Mesenchymal stem cell (in vitro differentiated cells and primary cell): ENCODE measurements around the gene COL24A1.

Source experiments
- DNase-seq: peaks from one replicate; pipeline ENCODE4 v3.0.0-alpha.2; 2013
- H2AFZ ChIP-seq: one replicate; pipeline ENCODE4 v1.6.1; 2013; ENCODE audit warnings: low read depth, mild to moderate bottlenecking, control low read depth, inconsistent platforms, low read length, moderate library complexity
- H2AK5ac ChIP-seq: 2 replicates; pipeline ENCODE4 v1.6.1; 2013; ENCODE audit warnings: low read length, moderate library complexity, mild to moderate bottlenecking, inconsistent platforms; ENCODE audit not compliant: severe bottlenecking
- H2BK120ac ChIP-seq: one replicate; pipeline ENCODE4 v1.6.1; 2013; ENCODE audit warnings: low read depth, mild to moderate bottlenecking, inconsistent platforms, low read length, moderate library complexity
- H2BK12ac ChIP-seq, 2 experiments: one replicate each; pipeline ENCODE4 v1.6.1; 2013; ENCODE audit warnings: inconsistent platforms in 2 of 2, low read length in 2 of 2, mild to moderate bottlenecking in 2 of 2, moderate library complexity in 2 of 2, control low read depth in 1 of 2
- H2BK15ac ChIP-seq: one replicate; pipeline ENCODE4 v1.6.1; 2013; ENCODE audit warnings: mild to moderate bottlenecking, low read depth, inconsistent platforms; ENCODE audit not compliant: poor library complexity, severe bottlenecking
- H2BK5ac ChIP-seq: 2 replicates; pipeline ENCODE4 v1.6.1; 2013; ENCODE audit warnings: low read depth, mild to moderate bottlenecking, low read length, control low read depth, inconsistent platforms; ENCODE audit not compliant: poor library complexity, severe bottlenecking
- H3K14ac ChIP-seq, 2 experiments: one replicate each; pipeline ENCODE4 v1.6.1; 2013; ENCODE audit warnings: inconsistent platforms in 2 of 2, low read length in 2 of 2, control low read depth in 1 of 2, mild to moderate bottlenecking in 1 of 2, moderate library complexity in 1 of 2
- H3K18ac ChIP-seq, 2 experiments: one replicate each; pipeline ENCODE4 v1.6.1; 2013; ENCODE audit warnings: inconsistent platforms in 2 of 2, low read length in 2 of 2, control low read depth in 1 of 2, low read depth in 1 of 2, mild to moderate bottlenecking in 1 of 2
- H3K23ac ChIP-seq, 2 experiments: one replicate each; pipeline ENCODE4 v1.6.1; 2013; ENCODE audit warnings: inconsistent platforms in 2 of 2, low read length in 2 of 2, mild to moderate bottlenecking in 2 of 2, moderate library complexity in 2 of 2, control low read depth in 1 of 2
- H3K27ac ChIP-seq: 2 replicates; pipeline ENCODE4 v1.5.1; 2013; ENCODE audit warnings: mild to moderate bottlenecking, moderate library complexity, low read length, control low read depth, inconsistent platforms; ENCODE audit not compliant: poor library complexity, severe bottlenecking
- H3K27me3 ChIP-seq, 2 experiments: 2 replicates each; pipeline versions ENCODE4 v1.6.1 to v1.7.0; 2013; ENCODE audit warnings: low read length in 2 of 2, mild to moderate bottlenecking in 2 of 2, moderate library complexity in 2 of 2, control low read depth in 1 of 2, inconsistent platforms in 1 of 2; ENCODE audit not compliant: control insufficient read depth in 1 of 2, insufficient read depth in 1 of 2
- H3K36me3 ChIP-seq, 2 experiments: 2 replicates each; pipeline versions ENCODE4 v1.6.1 to v1.7.0; 2013; ENCODE audit warnings: low read length in 2 of 2, control low read depth in 1 of 2, inconsistent platforms in 1 of 2, low read depth in 1 of 2, mild to moderate bottlenecking in 1 of 2; ENCODE audit not compliant: insufficient read depth in 2 of 2, control insufficient read depth in 1 of 2
- H3K4ac ChIP-seq, 2 experiments: one replicate each; pipeline ENCODE4 v1.6.1; 2013; ENCODE audit warnings: inconsistent platforms in 2 of 2, low read length in 2 of 2, mild to moderate bottlenecking in 2 of 2, moderate library complexity in 2 of 2, control low read depth in 1 of 2, low read depth in 1 of 2
- H3K4me1 ChIP-seq: 2 replicates; pipeline ENCODE4 v1.6.1; 2013; ENCODE audit warnings: low read depth, low read length, control low read depth; ENCODE audit not compliant: control insufficient read depth, insufficient read depth
- H3K4me2 ChIP-seq: 2 replicates; pipeline ENCODE4 v1.6.1; 2013; ENCODE audit warnings: low read length, mild to moderate bottlenecking, inconsistent platforms; ENCODE audit not compliant: poor library complexity, severe bottlenecking
- H3K4me3 ChIP-seq, 2 experiments: 2 replicates each; pipeline versions ENCODE4 v1.5.1 to v1.7.0; 2013; ENCODE audit warnings: low read length in 2 of 2, mild to moderate bottlenecking in 2 of 2, control low read depth in 1 of 2, low read depth in 1 of 2; ENCODE audit not compliant: insufficient read depth in 1 of 2
- H3K79me1 ChIP-seq: replicated peaks from 2 replicates; pipeline ENCODE4 v1.6.1; 2013; ENCODE audit warnings: mild to moderate bottlenecking, control low read depth, low read length, inconsistent platforms; ENCODE audit not compliant: poor library complexity, severe bottlenecking
- H3K9ac ChIP-seq: 2 replicates; pipeline ENCODE4 v1.7.0; 2013; ENCODE audit warnings: mild to moderate bottlenecking, low read length, moderate library complexity
- H3K9me3 ChIP-seq: 2 replicates; pipeline ENCODE4 v1.7.0; 2013; ENCODE audit warnings: mild to moderate bottlenecking, low read length; ENCODE audit not compliant: control insufficient read depth
- H4K8ac ChIP-seq: one replicate; pipeline ENCODE4 v1.6.1; 2013; ENCODE audit warnings: inconsistent platforms, mild to moderate bottlenecking, low read length, moderate library complexity
- H4K91ac ChIP-seq: one replicate; pipeline ENCODE4 v1.6.1; 2013; ENCODE audit warnings: mild to moderate bottlenecking, low read length, inconsistent platforms
- WGBS: methylation state at CpG from one replicate; pipeline ENCODE4 v1.1.7; 2013; ENCODE audit warnings: mixed read lengths; 5-methylcytosine and 5-hydroxymethylcytosine counted together

COL24A1 gene

GRCh38 chr1:86149591-86149990, 7.0 kb downstream of the COL24A1 start:
- DNase-seq = no peak
- Histone ChIP-seq H3K23ac (no peak overlapping the region), H3K27ac (no peak overlapping the region), H3K9me3 (no peaks in the 10 kb centered on the region), H2BK5ac (no peak overlapping the region), H3K14ac (no peak overlapping the region), H3K4me3 (no peak overlapping the region), H4K8ac (no peak overlapping the region), H3K4ac (no peak overlapping the region), H3K9ac (no peak overlapping the region), H3K4me1 (peaks cover 1% of the 10 kb centered on the region), H2AFZ (no peak overlapping the region), H3K27me3 (peaks cover 0 to 5% of the 10 kb centered on the region in 2 experiments), H3K79me1 (no peaks in the 10 kb centered on the region), H4K91ac (no peak overlapping the region), H3K18ac (no peak overlapping the region), H2BK15ac (no peak overlapping the region), H3K36me3 (no peaks in the 10 kb centered on the region), H2BK12ac (no peak overlapping the region), H3K4me2 (no peak overlapping the region), H2BK120ac (no peak overlapping the region), H2AK5ac (no peak overlapping the region)
- 47% methylated on average over 1 of the region's 1 CpG for WGBS

GRCh38 chr1:86147755-86148154, 8.8 kb downstream of the COL24A1 start:
- Histone ChIP-seq H2BK120ac (no peak overlapping the region), H2AFZ (no peak overlapping the region), H3K4me1 (no peaks in the 10 kb centered on the region), H3K4ac (no peak overlapping the region), H3K14ac (no peak overlapping the region), H3K9me3 (no peaks in the 10 kb centered on the region), H3K18ac (no peak overlapping the region), H2BK15ac (no peak overlapping the region), H2BK12ac (no peak overlapping the region), H3K4me3 (no peak overlapping the region), H2BK5ac (no peak overlapping the region), H3K36me3 (no peaks in the 10 kb centered on the region), H2AK5ac (no peak overlapping the region), H3K4me2 (no peak overlapping the region), H3K27ac (no peak overlapping the region), H4K91ac (no peak overlapping the region), H3K79me1 (no peaks in the 10 kb centered on the region), H3K9ac (no peak overlapping the region), H3K27me3 (no peaks in the 10 kb centered on the region), H4K8ac (no peak overlapping the region), H3K23ac (no peak overlapping the region)
- DNase-seq = no peak
- 80% methylated on average over 1 of the region's 2 CpGs for WGBS

- H2BK5ac ChIP-seq = no peak overlapping the region
- no CpG with 5 or more reads among the region's 2 CpGs for WGBS
- no peaks in the 10 kb centered on the region for H3K79me1 ChIP-seq
- H4K8ac ChIP-seq = no peak overlapping the region
- H2BK120ac ChIP-seq = no peak overlapping the region
- no peak overlapping the region for H3K27ac ChIP-seq
- no peak overlapping the region for H3K4ac ChIP-seq
- H2BK12ac ChIP-seq = no peak overlapping the region
- H3K4me2 ChIP-seq = no peak overlapping the region
- no peak overlapping the region for H4K91ac ChIP-seq
- H3K27me3 ChIP-seq = no peaks in the 10 kb centered on the region
- no peak overlapping the region for H3K14ac ChIP-seq
- no peak overlapping the region for H3K9ac ChIP-seq
- H3K18ac ChIP-seq = no peak overlapping the region
- no peak overlapping the region for H2BK15ac ChIP-seq
- no peaks in the 10 kb centered on the region for H3K9me3 ChIP-seq
- H3K4me1 ChIP-seq = no peaks in the 10 kb centered on the region
- H2AFZ ChIP-seq = no peak overlapping the region
- H3K36me3 ChIP-seq = no peaks in the 10 kb centered on the region
- H3K23ac ChIP-seq = no peak overlapping the region
- no peak for DNase-seq
- H2AK5ac ChIP-seq = no peak overlapping the region
- H3K4me3 ChIP-seq = no peak overlapping the region
Observed at GRCh38 chr1:86146566-86146965, 10.0 kb downstream of the COL24A1 start.

GRCh38 chr1:86140281-86140880, 16.2 kb downstream of the COL24A1 start:
- H3K18ac ChIP-seq = no peak overlapping the region
- H2AFZ ChIP-seq = no peak overlapping the region
- H2BK5ac ChIP-seq = no peak overlapping the region
- DNase-seq = no peak
- no peak overlapping the region for H2BK120ac ChIP-seq
- no peak overlapping the region for H3K9ac ChIP-seq
- H2BK12ac ChIP-seq = no peak overlapping the region
- no peak overlapping the region for H3K14ac ChIP-seq
- H3K4me2 ChIP-seq = no peak overlapping the region
- H4K91ac ChIP-seq = no peak overlapping the region
- no peaks in the 10 kb centered on the region for H3K27me3 ChIP-seq
- H2AK5ac ChIP-seq = no peak overlapping the region
- H3K9me3 ChIP-seq = no peaks in the 10 kb centered on the region
- H3K79me1 ChIP-seq = no peaks in the 10 kb centered on the region
- H4K8ac ChIP-seq = no peak overlapping the region
- no peak overlapping the region for H3K4me3 ChIP-seq
- H3K27ac ChIP-seq = no peak overlapping the region
- H3K23ac ChIP-seq = no peak overlapping the region
- H2BK15ac ChIP-seq = no peak overlapping the region
- no peak overlapping the region for H3K4ac ChIP-seq
- H3K4me1 ChIP-seq = no peaks in the 10 kb centered on the region
- 100% methylated on average over 1 of the region's 3 CpGs for WGBS
- no peaks in the 10 kb centered on the region for H3K36me3 ChIP-seq
